A204.1 (cell line): ENCODE data around the gene ZNF304.

Experiments used
- FAIRE-seq: peaks from 2 replicates; lab custom pipeline; 2012; peaks lifted over from hg19 to GRCh38; lab: Jason Lieb, UNC

ZNF304 gene

DNA sequence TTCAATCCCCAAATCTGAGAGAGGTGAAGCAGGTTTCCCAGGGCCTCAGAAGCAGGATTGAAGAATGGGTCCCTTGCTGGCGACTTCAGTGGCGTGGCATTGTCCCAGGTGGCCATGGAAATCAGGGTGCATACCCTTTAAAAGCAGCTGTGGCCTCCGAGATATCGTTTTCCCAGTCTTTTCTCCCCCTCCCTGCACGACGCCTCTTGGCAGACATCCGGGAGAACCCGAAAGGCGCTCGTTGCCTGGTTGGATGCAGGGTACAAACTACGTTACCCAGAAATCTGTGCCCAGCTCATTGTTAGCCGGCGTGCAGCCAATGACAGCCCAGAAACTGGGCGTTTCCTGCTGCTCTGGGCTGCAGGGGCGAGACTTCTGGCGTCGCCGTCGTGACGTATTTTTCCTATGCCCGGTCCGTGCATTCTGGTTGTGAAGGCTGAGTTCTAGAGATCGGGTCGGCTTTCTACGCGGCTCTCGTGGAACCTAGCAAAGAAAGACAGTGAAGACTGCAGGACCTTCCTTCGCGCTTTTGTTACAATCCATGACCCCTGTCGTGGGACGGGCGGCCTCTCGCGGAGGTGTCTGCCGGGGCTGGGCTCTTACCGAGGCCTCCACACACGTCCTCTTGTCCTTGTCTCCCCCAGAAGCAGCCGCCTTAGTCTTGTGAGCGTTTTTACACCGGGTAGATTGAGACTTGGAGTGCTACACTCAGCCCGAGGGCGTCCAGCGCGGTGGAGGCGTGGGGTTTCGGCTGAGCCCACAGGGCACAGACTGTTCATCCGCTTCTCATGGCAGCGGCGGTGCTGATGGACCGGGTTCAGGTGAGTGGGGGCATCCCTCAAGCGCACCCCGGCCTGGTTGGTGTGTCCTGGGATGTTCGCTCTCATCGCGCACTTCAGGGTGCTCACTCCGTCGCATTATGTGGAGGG lies at the start of gene ZNF304:
Gene ZNF304 (plus strand): TSS at position 395 of the 929 bp plus-strand sequence. CDS start 394 bp downstream, at position 789.
- FAIRE-seq: peak; percentile 98

DNA sequence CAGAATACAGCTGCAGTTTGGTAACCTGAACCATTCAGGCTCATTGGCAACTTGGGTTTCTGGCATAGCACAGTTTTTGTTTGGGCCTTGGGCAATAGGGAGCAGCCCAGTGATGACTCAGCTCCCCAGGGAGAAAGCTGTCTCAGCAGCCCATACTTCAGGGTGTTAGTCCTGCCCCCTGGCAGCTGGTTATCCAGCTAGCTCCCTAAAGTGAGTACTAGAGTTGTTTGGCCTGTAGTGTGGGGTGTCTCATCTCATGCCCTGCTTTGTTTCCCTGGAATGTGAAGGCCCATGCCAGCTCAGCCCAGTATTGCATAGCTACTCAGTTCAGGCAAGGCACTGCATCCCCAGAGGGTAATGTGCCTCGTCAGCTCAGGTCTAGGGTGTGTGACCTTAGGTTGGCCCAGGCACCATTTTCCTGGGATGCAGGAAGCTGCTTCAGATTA lies 49.0 kb upstream of the ZNF304 start:
- no peak for FAIRE-seq

DNA sequence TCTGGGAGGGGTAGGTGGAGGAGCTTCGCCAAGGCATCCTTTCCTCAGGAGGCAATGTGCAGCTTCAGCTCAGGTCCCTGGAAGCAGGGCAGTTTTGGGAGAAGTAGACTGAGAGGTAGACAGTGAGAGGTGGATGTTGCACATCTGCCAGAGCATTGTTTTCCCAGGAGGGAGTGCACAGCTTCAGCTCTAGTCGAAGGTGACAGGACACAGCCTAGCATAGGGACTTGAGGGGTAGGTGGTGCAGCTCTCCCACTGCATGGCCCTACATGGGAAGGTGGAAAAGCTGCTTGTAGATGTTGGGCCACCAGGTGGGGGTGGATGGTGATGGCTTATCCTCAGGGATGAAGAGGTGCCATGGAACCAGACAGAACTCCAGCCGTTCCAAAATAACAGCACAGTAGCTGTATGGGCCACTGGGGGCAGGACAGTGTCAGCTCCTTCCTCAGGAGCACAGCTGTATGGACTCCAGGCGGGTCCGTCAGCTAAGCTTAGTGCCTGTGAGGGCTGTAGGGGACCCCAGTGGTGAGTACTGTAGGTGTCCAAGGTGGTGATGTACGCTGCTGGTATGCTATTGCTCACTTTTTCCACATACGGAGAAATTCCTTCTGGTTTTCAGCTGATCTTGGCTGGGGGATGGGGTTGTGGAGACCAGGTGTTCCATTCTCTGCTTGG lies 48.2 kb upstream of the ZNF304 start:
- FAIRE-seq: no peak

DNA sequence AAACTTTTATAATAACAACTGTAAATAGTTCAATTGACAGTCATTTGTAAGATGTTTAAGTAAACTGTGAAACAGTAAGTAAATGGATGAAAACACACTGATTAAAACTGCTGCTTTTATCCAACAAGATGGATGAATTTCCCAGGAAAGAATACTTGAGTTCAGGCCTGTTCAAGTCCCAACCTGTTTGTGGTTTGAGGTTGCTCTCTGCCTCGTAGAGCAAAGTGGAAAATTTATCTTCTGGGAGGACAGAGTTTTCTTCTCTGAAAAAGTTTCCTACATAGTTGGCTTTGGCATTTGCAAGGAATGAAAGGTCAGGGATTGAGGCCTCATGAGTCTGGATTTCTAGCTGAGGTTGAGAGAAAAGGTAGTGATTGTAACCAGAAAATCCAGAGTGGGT lies 46.0 kb upstream of the ZNF304 start:
- FAIRE-seq: no peak

DNA sequence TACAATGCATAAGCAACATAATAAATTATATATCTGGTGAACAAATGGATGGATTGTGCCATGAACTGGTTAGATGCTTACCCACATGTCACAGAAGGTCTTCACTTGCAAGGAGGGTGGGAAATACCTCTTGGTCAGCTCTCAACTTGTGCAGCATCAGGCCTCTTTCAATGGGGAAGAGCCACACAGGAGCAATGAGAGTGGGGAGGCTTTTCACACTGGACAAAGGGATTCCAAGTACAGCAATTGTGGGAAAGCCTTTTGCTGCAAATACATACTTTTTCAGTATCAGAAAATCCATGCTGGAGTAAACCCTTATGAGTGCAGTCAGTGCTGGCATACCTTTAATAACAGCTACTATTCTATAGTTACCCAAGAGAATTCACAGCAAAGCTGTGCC lies 42.6 kb upstream of the ZNF304 start:
- FAIRE-seq: no peak

DNA sequence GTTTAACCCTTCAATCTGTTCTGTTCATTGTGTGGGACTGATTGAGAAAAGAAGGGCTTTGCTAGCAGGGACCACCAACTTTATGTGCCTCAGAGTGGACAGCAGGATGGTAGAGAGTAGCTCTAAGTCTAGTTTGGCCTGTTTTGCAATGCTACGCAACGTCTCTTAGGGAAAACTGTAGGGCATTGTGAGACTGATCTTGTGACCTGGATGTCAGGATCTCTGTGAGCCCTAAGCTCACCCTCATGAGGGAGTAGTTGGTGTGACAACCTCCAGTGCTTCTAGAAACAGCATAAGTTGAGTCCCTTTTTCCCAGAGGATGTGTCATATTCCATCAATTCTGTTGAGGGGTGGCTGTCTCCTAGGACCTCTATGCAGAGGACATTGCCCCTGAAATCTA lies 40.3 kb upstream of the ZNF304 start:
- FAIRE-seq: no peak

DNA sequence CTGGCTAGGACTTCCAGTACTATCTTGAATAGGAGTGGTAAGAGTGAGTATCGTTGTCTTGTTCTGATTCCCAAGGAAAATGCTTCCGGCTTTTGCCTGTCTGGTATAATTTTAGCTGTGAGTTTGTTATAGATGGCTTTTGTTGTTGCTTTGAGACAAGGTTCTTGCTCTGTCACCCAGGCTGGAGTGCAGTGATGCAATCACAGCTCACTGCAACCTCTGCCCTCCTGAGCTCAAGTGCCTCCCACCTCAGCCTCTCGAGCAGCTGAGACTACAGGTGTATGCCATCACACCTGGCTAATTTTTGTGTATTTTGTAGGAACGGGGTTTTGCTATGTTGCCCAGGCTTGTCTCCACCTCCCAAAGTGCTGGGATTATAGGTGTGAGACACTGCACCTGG lies 36.9 kb upstream of the ZNF304 start:
- FAIRE-seq: no peak

DNA sequence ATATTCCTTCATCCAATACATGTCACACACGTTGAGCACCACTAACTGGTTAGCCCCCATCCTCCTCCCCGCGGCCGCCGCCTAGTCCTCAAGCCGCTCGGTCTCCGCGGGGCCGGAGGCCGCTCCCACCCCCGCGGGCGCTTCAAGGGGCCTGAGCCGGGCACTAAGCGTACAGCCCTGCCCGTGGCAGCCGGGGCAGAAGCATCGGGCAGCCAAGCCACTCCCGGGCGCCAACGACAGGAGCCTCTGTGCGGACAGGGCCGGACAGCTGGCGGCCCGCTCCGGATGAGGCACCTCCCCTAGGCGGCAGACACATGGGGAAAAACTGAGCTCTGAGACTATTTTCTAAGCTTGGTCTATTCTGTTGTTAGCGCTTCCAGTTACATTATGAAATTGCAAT lies 33.6 kb upstream of the ZNF304 start:
- no peak for FAIRE-seq

DNA sequence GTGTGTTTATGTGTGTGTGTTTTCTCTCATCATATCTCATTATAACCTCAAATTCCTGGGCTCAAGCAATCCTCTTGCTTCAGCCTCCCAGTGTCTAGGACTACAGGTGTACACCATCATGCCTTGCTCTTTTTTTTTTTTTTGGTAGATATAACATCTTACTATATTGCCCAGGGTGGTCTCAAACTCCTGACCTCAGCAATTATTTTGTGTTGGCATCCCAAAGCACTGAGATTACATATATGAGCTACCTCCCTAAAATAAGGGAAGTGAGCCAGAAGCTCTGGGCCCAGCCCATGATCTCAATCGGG lies 31.2 kb upstream of the ZNF304 start:
- FAIRE-seq: no peak

DNA sequence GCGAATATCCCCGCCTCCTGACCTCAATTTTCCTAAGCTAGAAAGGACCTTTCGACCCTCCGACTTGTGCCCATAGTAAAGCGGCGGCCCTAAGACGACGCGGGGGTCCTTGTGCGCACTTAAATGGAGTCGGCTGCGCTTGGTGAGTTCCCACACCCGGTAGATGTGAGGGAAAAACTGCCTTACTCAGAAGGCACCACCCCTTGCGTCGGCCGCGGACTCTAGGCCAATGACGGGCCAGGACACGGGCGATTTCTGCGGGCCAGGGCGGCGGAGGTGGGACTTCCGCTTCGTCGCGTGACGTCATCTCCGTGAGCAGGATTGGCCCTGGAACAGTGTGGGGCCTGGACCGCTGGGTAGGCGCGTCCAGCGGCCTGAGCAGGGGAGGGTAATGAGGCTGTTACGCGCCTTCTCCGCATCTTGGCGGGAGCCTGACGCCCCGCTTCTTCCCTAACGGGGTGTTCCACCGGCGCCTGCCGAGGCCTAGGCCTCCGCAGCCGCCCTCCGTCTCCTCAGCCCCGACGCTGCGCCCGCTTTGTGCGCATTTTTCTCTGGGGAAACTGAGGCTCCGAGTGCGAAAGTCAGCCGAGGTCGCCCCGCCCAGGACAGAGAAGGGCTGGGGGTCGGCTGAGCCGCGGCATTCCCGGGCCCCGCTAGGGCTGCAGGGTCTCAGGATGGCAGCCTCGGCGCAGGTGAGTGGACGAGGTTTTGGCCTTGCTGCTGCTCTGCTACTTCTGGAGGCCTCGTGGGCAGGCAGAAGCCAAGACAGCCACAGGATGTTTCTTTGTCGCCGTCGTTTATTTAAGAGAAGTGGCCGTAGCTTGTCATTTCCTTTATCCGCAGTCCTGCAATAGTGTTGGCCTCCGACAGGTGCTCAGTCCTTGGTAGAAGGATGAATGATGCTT lies 30.6 kb upstream of the ZNF304 start, which contains the start of gene ZNF543:
Gene ZNF543 (plus strand): TSS at position 293 of the 905 bp plus-strand sequence. CDS start 382 bp downstream, at position 675.
- peak; percentile 95 for FAIRE-seq

DNA sequence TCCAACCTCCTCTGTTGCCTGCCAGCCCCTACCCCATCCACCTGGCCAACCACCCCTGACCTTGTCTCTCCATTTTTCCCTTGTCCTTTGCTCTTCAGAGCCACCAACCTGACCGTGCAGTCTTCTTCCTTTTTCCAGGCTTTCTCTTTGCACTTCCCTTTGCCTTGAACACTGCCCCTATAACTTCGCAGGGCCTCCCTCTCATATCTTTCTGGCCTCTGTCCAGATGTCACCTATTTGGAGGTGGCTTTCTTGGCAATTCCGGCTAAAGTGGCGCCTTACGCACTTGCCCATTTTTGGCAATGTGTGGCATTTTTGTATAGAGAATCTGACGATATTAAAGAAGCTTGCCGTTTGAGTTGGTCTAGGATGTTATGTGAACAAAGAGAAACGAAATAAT lies 30.0 kb upstream of the ZNF304 start:
- FAIRE-seq: no peak

DNA sequence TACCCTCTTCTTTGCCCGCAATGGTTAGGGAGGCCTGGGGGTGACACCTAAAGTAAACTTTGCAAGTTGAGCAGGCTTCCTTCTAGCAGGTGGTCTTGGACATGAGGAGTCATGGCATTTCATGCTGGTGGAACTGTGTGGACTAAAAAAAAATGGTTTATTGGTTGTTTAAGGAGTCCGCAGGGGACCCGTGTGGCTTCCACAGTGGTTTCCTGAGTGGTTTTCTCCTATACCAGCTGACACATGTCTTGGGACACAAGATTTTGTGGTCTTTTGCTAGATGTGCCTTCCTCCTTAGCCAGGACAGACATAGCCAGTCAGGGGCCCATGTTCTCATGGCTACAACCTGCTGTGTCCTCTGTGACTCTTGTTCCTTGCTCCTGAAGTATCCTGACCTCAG lies 29.3 kb upstream of the ZNF304 start:
- no peak for FAIRE-seq

DNA sequence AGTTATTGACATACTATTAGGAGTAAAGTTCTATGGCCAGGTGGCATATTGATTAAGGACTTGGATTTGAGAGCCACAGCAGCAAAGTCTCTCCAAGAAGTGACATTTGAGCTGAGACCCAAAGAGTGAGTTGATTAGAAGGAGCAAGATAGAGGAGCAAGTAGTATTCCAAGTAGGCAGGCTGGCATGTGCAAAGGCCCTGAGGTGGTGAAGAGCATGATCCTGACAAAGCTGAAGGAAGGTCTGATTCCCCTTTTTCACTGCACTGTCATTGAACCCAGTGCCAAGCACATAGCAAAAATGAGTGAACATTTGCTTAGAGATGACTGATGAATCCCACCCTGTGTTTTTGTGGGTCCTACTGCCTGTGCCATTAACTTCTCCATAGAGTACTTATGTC lies 26.1 kb upstream of the ZNF304 start:
- no peak for FAIRE-seq

DNA sequence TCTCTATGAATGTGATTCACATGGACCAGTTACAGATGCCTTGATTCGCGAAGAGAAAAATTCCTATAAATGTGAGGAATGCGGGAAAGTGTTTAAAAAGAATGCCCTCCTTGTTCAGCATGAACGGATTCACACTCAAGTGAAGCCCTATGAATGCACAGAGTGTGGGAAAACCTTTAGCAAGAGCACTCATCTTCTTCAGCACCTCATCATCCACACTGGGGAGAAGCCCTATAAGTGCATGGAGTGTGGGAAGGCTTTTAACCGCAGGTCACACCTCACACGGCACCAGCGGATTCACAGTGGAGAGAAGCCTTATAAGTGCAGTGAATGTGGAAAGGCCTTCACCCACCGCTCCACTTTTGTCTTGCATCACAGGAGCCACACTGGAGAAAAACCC lies 23.1 kb upstream of the ZNF304 start:
- FAIRE-seq: no peak

DNA sequence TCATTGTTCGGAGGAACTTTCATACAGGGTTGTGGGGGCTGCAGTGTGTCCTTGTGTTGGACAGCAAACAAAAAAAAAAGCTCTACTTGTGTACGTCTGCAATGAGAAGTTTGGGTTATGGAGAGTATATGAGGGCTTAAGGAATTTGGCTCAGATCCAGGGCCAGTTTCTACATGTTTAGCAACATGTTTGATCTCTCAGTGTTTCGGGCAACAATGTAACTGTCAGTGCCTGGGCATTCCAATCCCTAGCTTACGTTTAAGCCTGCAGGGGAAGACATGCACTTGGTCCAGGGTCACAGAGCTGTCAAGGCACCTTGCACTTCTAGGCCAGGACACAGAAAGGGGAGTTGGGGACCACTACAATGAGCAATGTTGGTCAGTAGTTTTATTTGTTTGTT lies 16.9 kb upstream of the ZNF304 start:
- FAIRE-seq: no peak

DNA sequence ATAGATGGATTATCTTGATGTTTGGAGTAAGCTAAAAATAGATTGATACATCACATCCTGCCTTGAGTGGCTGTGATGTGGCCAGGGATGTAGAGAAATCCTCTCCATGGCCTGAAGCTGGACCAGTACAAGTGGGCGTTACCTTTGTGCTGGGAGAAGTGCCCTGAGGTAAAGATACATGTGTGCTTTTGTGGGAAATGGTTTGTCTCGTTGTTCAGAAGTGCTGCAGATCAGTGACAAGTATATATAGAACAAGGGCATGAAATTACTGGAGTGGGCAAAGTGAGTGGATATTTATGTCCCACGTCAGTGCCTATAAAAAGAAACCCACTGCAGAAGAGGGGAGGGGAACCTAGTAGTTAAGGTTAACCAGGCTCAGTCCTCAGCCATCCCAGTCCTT lies 12.2 kb upstream of the ZNF304 start:
- FAIRE-seq: no peak

DNA sequence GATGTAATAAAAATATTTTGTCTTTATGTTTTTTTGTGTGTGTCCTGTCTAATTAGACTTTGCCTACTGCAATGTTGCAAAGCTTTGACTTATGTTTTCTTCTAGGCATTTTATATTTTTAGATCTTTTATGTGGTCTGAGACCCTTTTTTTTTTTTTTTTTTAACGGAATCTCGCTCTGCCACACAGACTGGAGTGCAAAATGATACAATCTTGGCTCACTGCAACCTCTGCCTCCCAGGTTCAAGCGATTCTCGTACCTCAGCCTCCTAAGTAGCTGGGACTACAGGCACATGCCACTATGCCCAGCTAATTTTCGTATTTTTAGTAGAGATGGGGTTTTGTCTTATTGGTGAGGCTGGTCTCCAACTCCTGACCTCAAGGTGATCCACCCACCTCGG lies 8.5 kb upstream of the ZNF304 start:
- no peak for FAIRE-seq

DNA sequence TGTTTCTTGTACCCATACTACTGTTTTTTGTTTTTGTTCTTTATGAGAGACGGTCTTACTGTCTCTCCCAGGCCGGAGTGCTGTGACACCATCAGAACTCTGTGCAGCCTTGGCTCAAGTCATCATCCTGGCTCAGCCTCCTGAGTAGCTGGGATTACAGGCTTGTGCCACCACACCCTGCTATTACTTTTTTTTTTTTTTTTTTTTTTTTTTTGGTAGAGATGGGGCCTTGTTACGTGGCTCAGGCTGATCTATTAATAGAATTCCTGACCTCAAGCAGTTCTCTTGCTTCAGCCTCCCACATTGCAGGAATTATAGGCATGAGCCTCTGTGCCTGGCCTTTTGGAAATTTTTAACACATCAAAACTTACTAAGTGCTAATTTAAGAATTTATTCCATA lies 2.9 kb upstream of the ZNF304 start:
- no peak for FAIRE-seq

DNA sequence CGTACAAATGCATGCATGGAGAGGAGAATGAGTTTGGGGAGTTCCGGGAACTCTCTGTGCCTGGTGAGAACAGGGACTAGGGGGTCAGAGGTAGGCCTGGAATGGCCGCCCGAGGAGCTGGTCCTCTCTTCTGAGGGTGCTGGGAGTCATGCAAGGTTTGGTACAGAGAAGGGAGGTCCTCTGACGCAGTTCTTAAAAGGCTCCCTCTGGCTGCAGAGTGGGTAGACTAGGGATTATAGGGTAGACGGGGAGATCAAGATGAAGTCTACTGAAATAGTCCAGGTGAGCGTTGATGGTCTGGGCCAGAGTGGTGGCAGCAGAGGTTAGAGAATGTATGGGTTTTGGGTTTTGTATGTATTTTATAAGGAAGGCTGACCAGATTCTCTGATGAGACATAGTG lies 796 bp downstream of the ZNF304 start:
- FAIRE-seq: no peak

DNA sequence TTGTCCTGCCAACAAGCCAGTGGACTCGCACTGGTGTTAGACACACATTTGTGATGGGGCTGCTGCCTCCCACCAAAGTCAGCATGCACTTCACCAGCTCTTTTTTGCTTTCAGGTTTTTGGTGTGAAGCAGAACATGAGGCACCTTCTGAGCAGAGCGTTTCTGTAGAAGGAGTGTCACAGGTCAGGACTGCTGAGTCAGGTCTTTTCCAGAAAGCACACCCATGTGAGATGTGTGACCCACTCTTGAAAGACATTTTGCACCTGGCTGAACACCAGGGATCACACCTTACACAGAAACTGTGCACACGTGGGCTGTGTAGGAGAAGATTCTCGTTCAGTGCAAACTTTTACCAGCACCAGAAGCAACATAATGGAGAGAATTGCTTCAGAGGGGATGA lies 4.8 kb downstream of the ZNF304 start:
- no peak for FAIRE-seq

DNA sequence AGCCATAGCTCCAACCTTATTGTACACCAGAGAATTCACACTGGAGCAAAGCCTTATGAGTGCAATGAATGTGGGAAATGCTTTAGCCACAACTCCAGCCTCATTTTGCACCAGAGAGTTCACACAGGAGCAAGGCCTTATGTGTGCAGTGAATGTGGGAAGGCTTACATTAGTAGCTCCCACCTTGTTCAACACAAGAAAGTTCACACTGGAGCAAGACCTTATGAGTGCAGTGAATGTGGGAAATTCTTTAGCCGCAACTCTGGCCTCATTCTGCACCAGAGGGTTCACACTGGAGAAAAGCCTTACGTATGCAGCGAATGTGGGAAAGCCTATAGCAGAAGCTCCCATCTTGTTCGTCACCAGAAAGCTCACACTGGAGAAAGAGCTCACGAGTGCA lies 6.3 kb downstream of the ZNF304 start:
- no peak for FAIRE-seq

DNA sequence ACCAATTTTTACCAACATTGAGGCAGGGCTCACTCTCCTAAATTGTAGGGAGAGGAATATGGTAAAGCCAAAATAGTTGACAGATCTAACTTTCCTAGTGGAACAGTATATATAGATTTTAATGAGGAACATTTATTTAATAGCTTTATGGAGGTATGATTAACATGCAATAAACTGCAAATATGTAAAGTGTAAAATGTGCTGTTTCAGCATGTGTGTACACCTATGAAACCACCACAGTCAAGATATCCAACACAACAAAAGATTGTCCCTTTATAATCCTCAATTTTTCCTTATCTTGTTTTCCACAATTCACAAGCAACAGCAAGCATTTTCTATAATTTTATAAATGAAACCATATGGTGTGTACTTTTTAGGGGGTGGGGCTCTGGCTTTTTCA lies 8.2 kb downstream of the ZNF304 start:
- FAIRE-seq: no peak

DNA sequence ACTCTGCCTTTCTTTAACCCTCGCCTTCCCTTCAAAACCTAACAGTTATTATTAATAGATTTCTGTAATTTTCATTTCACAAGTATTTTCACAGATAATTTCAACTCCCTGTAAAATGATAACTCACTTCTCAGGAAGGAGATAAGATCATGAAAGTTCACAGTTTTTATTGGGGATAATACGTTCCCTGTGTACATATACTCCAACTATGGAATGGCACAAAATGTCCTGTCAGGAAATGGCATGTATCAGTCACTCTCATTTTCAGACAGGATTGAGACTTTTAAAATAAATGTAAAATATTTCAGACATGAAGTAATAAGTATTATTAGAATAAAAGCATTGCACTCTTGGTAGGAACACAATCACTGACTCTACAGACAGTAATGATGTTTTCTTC lies 11.3 kb downstream of the ZNF304 start:
- no peak for FAIRE-seq
